Pons (tissue), 1 donor: ENCODE results near the gene PRRC2C.
"Not testable (repeated sequence)": the region's sequence is repeated elsewhere in the genome, so short reads cannot be mapped to it uniquely, and the experiment has no call there.

Experiments used
- DNase-seq: peaks from one replicate; pipeline ENCODE4 v3.0.0-alpha.2; 2016; ENCODE audit warnings: low spot score

The PRRC2C gene

DNA sequence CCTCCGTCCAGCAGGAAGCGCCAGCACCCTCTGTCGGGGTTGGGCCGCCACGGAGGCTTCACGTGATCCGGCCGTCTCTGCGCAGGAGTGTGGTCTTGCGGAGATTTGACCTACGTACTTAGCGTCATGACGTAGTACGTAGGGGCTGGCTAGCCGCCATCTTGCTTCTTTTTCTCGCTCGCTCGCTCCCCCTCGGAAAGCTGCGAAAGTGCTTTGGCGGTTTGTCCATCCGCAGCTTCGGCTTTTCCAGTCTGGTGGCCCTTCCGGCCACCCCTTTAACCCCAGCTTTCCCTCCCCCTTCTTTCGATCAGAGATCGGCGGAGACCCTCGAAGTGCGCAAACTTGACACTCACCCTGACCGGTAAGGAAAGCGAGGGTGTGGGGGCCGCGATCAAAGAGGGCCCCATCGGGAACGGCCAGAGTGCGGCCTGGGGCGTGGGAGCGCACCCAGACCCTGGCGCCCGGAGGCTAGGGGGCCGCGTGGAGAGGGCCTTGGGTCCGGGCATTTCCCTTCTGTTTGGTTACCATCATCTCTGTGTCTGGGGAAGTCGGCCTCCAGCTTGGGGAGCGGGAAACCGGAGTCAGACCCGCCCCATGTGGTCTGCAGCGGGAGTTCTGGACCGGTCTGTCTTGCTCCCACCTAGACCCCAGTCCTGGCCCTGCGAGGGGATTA, at the start of gene PRRC2C:
Gene PRRC2C, plus strand, starts transcription at position 156 of the 673 bp plus-strand sequence. CDS start 26,559 bp downstream, outside the sequence.
- peak; percentile 98 for DNase-seq

DNA sequence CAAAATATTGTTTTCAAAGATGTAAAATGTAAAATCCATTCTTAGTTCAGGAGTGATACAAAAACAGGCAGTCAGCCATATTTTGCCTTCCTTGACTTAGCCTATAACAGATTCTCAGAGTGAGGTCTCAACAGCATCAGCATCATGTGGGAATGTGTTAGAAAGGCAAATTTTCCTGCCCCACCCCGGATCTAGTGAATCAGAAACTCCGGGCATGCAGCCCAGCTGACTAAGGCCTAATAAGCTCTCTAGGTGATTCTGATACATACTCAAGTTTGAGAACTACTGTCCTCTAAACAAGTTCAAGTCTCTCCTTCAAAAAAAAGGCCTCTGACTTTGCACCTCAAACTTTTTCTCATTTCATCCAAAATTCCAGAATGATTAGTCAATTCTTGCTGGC, 46.9 kb upstream of the PRRC2C start:
- DNase-seq = no peak

DNA sequence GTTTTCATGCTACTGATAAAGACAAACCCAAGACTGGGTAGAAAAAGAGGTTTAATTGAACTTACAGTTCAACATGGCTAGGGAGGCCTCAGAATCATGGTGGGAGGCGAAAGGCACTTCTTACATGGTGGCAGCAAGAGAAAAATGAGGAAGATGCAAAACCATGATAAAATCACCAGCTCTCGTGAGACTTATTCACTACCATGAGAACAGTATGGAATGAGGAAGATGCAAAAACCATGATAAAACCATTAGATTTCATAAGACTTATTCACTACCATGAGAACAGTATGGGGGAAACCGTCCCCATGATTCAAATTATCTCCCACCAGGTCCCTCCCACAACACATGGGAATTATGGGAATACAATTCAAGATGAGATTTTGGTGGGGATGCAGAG, 45.1 kb upstream of the PRRC2C start:
- not testable (repeated sequence) for DNase-seq

DNA sequence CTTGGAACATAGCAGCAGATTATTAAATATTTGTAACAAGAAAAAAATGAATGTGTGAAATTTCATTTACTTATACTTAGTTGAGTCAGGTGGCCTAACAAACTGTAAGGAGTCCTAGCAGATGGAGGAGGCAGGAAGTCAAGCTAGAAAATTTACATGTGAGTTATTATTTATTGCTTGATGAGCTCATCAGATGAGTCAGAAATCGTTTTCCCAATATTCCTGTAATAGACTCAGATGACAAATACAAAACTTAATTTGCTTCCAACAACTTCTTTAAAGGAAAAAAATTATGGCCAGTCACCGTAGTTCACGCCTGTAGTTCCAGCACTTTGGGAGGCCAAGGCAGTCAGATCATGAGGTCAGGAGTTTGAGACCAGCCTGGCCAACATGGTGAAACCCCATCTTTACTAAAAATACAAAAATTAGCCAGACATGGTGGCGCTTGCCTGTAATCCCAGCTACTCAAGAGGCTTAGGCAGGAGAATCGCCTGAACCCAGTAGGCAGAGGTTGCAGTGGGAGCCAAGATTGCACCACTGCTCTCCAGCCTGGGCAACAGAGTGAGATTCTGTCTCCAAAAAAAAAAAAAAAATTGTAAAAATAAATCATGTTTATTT, 43.9 kb upstream of the PRRC2C start:
- not testable (repeated sequence) for DNase-seq

DNA sequence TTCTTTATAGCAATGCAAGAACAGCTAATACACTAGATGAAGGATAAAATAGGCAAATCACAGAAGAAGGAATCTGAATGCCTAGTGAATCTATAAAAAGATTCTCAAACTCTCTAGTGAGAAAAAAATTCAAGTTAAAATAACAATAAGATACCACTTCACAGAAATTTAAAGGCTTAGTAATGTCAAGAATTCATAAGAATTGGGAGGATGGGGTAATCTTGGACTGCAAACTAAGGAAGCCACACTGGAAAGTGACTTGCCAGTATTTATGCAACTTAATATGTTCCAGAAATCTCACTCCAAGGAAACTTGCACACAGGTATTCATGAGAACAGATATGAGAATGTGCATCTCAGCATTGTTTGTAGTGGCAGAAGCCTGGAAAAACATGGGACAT, 38.9 kb upstream of the PRRC2C start:
- DNase-seq = no peak

DNA sequence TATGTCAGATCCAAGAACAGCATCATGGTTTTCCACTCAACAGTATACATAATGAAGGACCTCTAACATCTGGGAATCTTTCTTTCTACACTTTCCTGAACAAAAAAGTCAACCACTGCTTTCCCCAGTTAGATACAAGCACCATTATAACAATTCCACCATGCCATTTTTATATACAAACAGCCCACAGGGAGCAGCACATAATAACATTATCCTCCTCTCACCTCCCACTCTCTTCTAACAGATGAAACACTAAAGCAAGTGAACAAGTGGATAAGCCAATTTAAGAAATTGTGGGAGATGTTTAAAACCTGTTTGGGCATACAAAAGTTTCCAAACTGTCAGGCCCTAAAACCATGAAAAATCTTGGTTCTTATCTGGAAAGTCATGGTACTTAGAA, 29.4 kb upstream of the PRRC2C start:
- DNase-seq = no peak

DNA sequence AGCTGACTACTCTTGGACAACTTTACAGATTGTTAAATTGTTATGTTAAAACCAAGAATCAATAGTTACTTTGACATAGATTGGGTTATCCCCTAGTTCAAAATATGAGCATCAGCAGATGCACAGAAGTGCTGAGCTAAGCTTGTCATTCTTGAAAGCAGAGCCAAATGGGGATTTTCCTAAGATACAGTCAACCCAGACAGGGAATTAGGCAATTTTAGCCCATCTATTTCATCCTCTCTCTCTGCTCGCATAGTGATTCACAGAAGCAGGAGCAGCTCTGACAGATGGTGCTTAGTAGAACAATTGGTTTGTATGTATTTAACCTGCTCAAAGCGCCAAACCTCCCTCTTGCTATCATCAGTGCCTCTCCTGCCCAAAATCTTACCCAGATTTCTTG, 27.9 kb upstream of the PRRC2C start:
- DNase-seq = peak; percentile 8

DNA sequence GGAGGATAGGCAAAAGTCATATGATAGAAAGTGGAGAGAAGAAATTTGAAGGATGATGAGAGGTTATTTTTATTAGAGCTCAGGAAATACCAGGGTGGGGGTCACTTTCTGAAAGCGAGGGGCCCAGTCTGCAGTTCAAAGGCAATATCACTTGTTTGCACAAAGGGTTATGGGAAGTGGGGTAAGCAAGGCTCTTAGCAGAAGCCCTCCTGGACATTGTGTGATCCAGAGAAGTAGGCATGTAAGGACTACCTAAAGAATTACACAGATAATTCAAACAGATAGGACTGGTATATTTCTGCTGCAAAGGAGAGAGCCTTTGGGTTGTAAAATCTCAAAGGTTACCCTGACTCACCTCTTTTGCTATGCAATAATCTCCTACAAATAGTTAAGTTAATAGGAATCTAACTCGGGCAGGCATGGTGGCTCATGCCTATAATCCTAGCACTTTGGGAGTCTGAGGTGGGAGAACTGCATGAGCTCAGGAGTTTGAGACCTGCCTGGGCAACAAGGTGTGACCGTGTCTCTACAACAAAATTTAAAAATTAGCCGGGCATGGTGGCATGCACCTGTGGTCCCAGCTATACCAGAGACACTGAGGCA, 25.2 kb upstream of the PRRC2C start:
- DNase-seq = no peak

DNA sequence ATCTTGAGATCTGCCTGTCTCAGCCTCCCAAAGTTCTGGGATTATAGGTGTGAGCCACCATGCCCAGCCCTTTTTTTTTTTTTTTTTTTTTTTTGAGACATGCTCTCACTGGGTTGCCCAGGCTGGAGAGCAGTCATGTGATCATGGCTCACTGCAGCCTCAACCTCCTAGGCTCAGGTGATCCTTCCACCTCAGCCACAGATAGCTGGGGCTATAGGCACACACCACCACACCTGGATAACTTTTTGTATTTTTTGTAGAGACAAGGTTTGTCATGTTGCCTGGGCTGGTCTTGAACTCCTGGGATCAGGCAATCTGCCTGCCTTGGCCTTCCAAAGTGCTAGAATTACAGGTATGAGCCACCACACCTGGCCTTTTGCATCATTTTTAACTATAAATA, 17.7 kb upstream of the PRRC2C start:
- DNase-seq = no peak

DNA sequence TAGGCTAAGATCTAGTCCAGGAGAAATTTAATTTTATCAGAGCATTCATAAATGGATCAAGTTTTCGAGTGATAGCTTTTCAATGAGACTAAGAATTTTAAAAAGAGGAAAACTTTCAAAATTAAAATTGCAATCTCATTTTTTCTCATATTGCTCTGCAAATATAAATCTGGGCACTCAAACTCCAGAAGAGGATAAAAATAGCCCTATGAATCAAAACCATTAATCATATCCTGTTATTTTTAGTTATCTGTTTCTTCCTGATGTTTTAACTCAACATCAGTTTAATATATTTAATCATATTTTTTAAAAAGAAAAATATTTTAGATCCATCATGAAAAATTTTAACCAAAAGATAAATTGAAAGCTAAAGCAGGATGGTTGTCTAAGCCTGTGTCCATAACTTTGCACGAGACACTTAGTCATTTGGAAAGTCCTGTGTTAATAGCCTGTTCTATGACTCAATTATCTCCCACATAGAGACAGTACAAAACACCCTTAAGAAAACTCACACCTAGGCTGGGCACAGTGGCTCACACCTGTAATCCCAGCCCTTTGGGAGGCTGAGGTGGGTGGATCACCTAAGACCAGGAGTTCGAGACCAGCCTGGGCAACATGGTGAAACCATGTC, 17.1 kb upstream of the PRRC2C start:
- no peak for DNase-seq

DNA sequence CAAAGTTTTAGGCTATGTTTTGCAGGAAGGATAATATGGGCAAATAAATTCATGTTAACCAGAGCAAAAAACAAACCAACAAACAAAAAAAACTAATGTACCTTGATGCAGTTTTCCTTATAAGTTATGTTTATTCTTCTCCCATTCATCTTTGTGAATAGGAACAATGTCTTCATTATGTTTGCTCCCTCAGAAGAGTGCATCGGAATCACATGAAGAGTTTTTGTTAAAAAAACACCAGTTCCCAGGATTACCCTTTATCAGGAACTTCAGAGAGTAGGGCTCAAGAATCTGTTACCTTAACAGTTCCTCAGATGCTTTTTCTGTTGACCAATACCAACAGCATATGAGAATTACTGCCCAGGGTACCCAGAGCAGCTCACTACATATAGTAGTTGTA, 14.6 kb upstream of the PRRC2C start:
- DNase-seq = peak; percentile 15

DNA sequence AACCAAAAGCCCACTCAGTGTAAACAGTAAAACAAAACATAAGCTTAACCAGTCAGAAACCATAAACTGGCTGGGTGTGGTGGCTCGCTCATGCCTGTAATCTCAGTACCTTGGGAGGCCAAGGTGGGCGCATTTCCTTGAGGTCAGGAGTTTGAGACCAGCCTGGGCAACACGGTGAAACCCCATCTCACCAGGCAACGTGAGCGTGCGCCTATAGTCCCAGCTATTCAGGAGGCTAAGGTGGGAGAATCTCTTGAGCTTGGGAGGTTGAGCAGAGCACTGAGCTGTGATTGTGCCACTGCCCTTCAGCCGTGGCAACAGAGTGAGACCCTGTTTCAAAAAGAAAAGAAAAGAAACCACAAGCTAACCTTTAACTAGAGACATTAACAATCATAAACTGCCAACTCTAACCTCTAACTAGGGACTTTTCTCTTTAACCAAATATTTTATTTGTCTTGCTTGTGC, 13.1 kb upstream of the PRRC2C start:
- DNase-seq = no peak

DNA sequence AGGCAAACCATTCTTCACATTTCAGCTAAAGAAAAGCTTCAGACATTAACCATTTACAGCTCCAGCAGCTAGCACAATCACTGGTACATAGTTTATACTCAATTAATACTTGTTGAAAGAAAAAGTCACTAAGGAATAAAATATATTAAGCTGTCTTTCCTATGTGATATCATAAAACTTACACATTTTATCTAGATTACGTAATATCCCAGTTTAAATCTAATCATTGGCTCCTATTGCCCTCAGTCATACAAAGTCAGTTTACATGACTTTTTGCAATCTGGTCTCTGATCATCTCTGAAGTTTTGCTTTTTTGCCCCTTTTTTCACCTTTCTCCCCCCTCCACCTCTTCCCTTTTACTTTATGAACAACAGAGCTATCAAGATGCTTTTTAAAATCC, 8.5 kb upstream of the PRRC2C start:
- DNase-seq = no peak

DNA sequence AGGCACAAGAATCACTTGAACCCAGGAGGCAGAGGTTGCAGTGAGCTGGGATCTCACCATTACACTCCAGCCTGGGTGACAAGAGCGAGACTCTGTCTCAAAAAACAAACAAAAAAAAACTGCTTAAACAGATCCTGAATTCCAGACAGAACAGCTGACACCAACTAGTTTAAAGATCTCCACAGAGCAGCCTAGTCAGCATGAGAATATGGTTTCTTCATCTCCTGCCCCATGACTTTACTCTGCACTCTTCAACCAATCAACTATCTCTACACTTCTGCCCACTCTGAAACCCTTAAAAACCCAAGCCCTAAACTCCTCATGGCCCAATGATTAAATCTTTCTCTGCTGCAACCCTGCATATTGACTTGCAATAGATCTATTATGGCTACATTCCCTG, 7.5 kb upstream of the PRRC2C start:
- no peak for DNase-seq

DNA sequence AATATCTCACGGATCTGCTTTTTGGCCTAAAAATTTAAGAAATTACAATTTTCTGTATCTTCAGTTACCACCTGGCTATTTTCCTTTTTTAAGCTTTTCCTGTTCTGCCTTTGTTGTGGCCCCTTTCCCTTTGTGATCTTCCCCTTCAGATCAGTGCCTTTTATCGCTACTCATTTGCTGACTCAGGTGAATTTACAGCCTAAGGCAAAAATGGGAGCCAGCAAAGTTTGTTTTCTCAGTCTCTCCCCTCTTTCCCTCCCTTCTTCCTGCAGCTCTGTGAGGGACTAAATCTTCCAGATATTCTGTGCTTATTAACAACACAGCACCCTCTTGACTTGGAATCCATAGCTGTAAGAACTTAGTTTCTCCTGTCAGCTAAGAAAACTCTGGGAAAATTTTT, 5.3 kb upstream of the PRRC2C start:
- no peak for DNase-seq

DNA sequence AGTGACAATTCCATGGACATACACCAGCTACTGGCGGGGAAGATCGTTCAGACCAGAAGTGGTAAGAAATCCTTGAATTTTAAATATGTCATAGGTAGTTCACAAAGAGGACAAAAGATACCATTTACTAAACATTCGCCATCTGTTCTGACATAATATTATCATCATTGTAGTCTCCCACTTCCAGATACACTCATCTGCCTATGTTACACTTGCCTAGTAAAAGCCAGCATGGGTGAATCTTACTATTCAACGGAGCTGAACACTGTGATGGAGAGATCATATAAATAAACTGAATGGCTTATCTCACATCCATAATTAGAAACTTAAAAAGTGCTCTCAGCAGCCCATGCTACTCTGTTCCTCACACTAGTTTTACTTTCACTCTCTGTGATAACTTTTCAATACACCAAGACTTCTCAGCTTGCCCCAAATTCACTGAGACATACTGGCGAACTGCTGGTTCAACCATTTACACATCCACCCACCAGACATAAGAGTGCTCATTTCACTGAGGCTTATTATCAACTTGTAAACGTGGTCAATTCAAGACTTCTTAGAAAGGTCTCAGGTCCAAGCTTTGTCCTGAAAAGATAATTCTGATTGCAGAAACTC, 463 bp upstream of the PRRC2C start:
- no peak for DNase-seq

DNA sequence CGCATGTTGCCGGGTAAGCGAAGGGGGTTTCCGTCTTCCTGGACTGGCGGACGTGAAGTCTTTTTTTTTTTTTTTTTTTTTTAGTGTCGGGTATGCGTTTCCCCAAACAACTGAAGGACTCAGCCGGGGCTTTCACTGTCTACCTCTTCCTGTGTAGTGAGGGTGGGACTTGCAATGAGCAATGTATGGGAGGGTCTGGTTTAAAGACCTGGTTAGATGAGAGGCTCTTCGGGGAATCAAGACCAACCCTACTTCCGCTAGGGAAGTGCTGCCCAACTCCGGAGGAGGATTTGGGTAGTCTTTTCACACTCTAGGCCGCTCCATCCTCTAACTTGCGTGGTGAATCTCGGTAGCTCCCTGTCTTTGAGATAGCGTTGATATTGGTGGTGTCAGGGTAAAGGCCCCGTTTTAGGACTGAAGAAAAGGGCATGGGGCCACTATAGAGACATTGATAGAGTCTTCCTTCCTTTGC, 754 bp downstream of the PRRC2C start:
- peak; percentile 62 for DNase-seq

DNA sequence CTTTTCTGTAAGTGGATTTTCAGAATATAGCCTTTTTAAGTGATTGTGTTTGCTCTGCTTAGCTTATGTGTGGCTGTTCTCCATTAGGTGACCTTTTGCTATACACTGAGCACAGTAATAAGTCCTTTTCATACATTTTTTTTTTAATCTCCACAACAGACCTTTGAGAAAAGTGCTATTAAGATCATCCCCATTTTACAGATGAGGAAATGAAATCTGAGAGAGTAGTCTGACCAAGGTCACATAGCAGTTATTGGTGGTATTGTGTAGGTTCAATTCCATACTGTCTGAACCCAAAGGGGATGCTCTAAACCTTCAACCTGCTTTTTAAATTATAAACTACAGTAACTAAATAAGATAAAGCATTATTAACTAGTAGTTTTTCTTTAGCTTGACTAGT, 1.7 kb downstream of the PRRC2C start:
- no peak for DNase-seq

DNA sequence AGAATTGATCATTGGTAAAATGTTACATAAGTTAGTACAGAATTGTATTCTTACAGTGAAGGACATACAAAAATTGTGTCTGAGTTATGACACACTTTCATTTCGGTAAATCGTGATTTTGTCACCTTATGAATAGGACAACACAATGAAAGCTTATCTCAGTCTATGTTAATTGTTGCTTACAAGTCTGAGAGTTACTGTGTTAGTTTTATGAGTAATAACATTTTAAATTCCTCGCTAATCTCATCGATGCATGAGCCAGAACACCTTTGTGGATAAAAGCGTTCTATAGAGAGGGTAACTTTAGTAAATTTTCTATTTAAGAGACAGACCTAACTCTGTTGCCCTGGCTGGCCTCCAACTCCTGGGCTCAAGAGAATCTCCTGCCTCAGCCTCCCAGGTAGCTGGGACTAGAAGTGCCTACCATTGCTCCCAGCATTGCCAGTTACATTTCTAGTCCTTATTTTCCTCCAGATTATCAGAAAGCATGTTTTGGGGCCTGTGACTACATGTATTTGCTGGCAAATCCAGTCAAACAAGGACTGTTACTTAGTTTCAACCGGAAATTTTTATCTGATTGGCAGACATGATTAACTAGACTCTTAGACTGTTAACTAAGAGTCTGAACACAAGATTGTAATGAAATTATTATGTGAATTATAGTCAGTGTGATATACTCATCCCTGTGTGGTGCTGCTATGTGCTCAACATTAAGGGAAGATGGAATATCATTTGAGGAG, 3.0 kb downstream of the PRRC2C start:
- no peak for DNase-seq

DNA sequence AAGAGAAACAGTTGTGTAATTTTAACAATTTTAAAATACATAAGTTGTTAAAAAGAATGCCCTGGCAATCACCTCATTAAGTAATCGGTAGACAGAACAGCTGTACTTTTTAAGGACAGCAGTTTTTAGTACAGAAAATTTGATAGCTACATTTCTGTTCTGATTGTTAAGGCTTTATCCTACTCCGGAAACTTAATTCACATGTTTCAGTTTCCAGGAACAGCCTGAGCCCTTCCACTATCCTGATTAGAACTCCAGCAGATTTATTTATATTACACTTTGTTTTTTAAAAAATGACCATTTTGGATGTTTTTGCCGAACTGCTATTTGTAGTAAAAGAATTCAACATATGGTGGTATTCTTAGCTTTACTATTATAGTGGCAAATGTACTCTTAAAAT, 8.7 kb downstream of the PRRC2C start:
- DNase-seq = no peak

DNA sequence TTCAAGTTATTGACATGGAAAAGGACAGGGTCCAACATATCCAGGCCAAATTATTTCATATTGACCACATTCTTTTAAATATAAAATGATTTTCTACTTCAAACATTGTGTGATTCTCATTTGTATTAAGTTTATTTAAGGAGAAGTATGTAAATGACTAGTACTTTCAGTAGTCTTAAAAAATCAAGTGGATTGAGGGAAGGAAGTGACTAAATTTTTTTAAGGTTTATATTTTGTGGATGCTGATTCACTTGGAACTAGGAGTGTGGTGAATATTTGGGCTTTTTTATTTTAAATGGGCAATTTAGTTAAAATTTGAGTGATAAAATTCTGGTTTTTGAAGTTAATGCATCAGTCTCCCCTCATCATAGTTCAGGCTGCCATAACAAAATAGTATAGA, 10.1 kb downstream of the PRRC2C start:
- DNase-seq = no peak

DNA sequence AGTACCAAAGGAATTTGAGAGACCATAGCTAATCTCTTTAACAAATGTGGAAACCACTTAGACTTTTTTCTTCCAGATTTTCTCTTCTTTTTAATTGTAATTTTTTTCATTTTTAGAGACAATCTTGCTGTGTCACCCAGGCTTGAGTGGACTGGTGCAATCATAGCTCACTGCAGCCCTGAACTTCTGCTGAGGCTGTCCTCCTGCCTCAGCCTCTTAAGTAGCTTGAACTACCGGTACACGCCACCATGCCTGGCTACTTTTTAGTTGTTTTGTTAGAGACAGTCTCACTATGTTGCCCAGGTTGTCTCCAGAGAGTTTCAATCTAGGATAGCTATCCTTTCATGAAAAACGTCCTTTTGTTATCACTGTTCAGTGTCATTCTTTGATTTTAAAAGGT, 15.0 kb downstream of the PRRC2C start:
- no peak for DNase-seq
